Colonic mucosa (tissue), 4 donors: ENCODE measurements around the gene EGLN2. TPM values are rescaled to one million over a fixed set of nuclear protein-coding genes. Genes with fewer than 3 reads are reported as not detected.
A peak's percentile ranks its signal among the peaks of the same experiment; 100 is the strongest.

Experiments
- DNase-seq: peaks from one replicate; pipeline ENCODE4 v3.0.0-alpha.2; 2020
- H3K27ac ChIP-seq: fragments of 200-600 bp; one replicate; pipeline ENCODE4 v1.8.0; 2021
- H3K27me3 ChIP-seq: fragments of 200-600 bp; one replicate; pipeline ENCODE4 v1.8.0; 2021
- H3K36me3 ChIP-seq: fragments of 200-600 bp; one replicate; pipeline ENCODE4 v1.8.0; 2021
- H3K4me1 ChIP-seq: fragments of 200-600 bp; one replicate; pipeline ENCODE4 v1.8.0; 2021; ENCODE audit warnings: mild to moderate bottlenecking
- H3K4me3 ChIP-seq: fragments of 200-600 bp; one replicate; pipeline ENCODE4 v1.8.0; 2021
- H3K9ac ChIP-seq, 2 donors: one replicate each; pipeline ENCODE4 v1.7.0; 2013; ENCODE audit warnings: control low read depth in 2 of 2, low read depth in 2 of 2, low read length in 2 of 2
- H3K9me3 ChIP-seq: fragments of 200-600 bp; one replicate; pipeline ENCODE4 v1.8.0; 2021
- CTCF ChIP-seq: fragments of 200-600 bp; IDR thresholded peaks from one replicate; pipeline ENCODE4 v1.8.0; 2022; ENCODE audit warnings: antibody characterized with exemption, mild to moderate bottlenecking
- intact Hi-C: fragments of 100-400 bp; cut with DNase I; formaldehyde crosslinking; loops from one replicate; pipeline ENCODE4 v1.14.1; 2022
- total RNA-seq, 2 donors: library from RNA; stranded (reverse); fragmentation: NEBNext Ultra II Directional in 1 of 2; extraction: Animal tissue kit (Norgen Biotek cat#: 25700) in 1 of 2; gene quantifications; one replicate each; pipeline ENCODE4 v1.2.1, GENCODE V29; 2021
- donor health status: healthy.
- donor health status: DM: no; HTN: no; CAD: no.
- donor health status: DM: no; HTN: no; CAD: no.

EGLN2 gene
- total RNA-seq, 2 donors from 2014 or later = 67.3 to 87.8 TPM

- Histone ChIP-seq H3K9me3 (no peaks in the 10 kb centered on the region), H3K4me3 (peak overlapping the region; percentile 5), H3K4me1 (peaks cover 57% of the 10 kb centered on the region), H3K27ac (peak overlapping the region; percentile 82), H3K36me3 (no peaks in the 10 kb centered on the region), H3K9ac (peak overlapping the region; percentile 44 to 75), H3K27me3 (no peaks in the 10 kb centered on the region)
- intact Hi-C loops = no loop called here
- DNase-seq = peak; percentile 83
- TF ChIP-seq CTCF = no peak
Observed at GRCh38 chr19:40802300-40803169, 3.5 kb downstream of the EGLN2 start.

GRCh38 chr19:40803170-40803856 is 4.3 kb downstream of the EGLN2 start:
- Histone ChIP-seq H3K27me3 (no peaks in the 10 kb centered on the region), H3K9me3 (no peaks in the 10 kb centered on the region), H3K36me3 (peaks cover 3% of the 10 kb centered on the region), H3K9ac (peak overlapping the region; percentile 64 to 75), H3K27ac (peak overlapping the region; percentile 82), H3K4me3 (no peak overlapping the region), H3K4me1 (peaks cover 57% of the 10 kb centered on the region)
- no peak for TF ChIP-seq CTCF
- intact Hi-C loops = no loop called here
- no peak for DNase-seq

DNA sequence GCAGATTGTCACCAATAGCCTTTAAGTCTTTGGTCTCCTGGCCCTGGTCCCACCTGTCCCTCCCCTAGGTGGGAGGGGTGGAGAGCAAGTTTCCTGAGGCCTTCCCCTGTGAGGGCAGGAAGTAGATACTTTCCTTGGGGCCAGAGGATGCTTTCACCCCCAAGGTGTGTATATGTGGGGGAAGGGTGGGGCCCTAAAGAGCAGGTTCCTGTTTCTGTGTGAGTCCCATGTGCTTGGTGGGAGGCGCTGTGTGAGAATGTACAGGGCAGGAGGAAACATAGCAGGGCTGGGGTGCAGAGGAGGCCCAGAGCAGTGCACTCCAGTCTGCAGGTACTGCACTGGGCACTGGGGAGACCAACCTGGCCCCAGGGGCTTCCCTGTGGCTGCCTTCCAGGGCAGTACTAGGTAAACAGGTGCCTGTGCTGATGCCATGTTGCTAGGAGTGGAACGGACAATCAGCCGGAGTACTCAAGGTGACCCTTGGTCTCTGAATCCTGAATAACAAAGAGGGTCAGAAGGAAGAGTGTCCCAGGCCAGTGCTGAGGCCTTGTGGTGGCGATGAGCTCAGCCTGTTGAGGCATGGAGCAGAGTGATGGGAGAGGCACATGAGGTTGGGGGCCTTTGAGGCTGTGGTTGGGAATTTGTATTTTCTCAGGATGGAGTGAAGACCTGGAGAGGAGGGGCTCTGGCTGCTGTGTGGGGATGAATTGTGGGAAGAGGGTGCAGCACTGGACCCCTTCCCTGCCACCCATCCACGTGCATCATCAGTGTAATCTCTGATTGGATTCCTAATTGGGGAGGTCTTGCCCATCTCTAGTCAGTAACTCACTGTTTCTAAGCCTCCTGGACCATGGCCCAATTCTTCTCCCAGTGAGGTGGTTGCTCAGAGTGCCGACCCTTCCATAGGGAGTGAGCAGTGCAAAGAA is 5.1 kb downstream of the EGLN2 start:
- H3K27me3 ChIP-seq = no peaks in the 10 kb centered on the region
- peaks cover 6% of the 10 kb centered on the region for H3K36me3 ChIP-seq
- H3K27ac ChIP-seq = peak overlapping the region; percentile 82
- DNase-seq = peak; percentile 86
- intact Hi-C loops = no loop called here
- peaks cover 57% of the 10 kb centered on the region for H3K4me1 ChIP-seq
- H3K4me3 ChIP-seq = peak overlapping the region; percentile 2
- TF ChIP-seq CTCF = no peak
- H3K9me3 ChIP-seq = no peaks in the 10 kb centered on the region
- peak overlapping the region; percentile 64 to 75 for H3K9ac ChIP-seq

DNA sequence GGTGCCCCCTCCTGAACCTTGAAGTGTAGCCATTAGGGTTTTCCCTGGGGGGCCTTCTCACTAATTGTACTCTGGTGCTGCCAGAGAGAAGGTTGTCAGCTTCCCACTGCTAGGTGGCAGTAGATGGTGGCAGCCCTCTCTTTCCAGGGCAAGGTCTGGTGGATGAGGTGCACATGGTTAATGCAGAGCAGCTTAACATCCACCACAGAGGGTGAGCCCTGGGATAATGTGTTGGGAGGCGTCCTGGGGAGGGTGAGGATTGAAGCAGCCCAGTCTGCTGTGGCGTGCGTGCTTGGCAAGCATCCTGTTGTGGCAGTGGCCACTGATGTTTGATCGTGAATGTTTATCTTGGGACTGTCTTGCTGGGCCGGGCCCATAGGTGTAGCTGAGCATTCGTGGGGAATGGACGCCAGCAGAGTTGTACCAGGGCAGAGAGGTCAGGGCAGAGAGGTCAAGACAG is 5.8 kb downstream of the EGLN2 start:
- TF ChIP-seq CTCF = no peak
- Histone ChIP-seq H3K9ac (peak overlapping the region in 1 of 2 donors; percentile 75), H3K9me3 (no peaks in the 10 kb centered on the region), H3K36me3 (peaks cover 6% of the 10 kb centered on the region), H3K4me3 (peak overlapping the region; percentile 2), H3K27me3 (no peaks in the 10 kb centered on the region), H3K4me1 (peaks cover 57% of the 10 kb centered on the region), H3K27ac (peak overlapping the region; percentile 82)
- peak; percentile 25 for DNase-seq
- intact Hi-C loops = no loop called here
